Muscle layer of duodenum (tissue), 2 donors: ENCODE data around the gene DPF3.

Experiments used
- H3K27ac ChIP-seq: one replicate; pipeline ENCODE4 v1.7.0; 2013; ENCODE audit warnings: mild to moderate bottlenecking, low read length
- H3K27me3 ChIP-seq: one replicate; pipeline ENCODE4 v1.7.0; 2013; ENCODE audit warnings: low read depth, mild to moderate bottlenecking, control low read depth, low read length
- H3K36me3 ChIP-seq, 2 donors: one replicate each; pipeline ENCODE4 v1.7.0; 2013; ENCODE audit warnings: low read length in 2 of 2, control low read depth in 1 of 2, mild to moderate bottlenecking in 1 of 2; ENCODE audit not compliant: insufficient read depth in 2 of 2, control insufficient read depth in 1 of 2
- H3K4me1 ChIP-seq, 2 donors: one replicate each; pipeline ENCODE4 v1.7.0; 2013; ENCODE audit warnings: low read length in 2 of 2, mild to moderate bottlenecking in 2 of 2, control low read depth in 1 of 2, moderate library complexity in 1 of 2; ENCODE audit not compliant: insufficient read depth in 2 of 2, control insufficient read depth in 1 of 2
- H3K4me3 ChIP-seq, 2 donors: one replicate each; pipeline ENCODE4 v1.7.0; 2013; ENCODE audit warnings: low read length in 2 of 2, low read depth in 1 of 2, mild to moderate bottlenecking in 1 of 2
- H3K9me3 ChIP-seq, 2 donors: one replicate each; pipeline ENCODE4 v1.7.0; 2013; ENCODE audit warnings: low read length in 2 of 2, control low read depth in 1 of 2, mild to moderate bottlenecking in 1 of 2; ENCODE audit not compliant: control insufficient read depth in 1 of 2
- donor health status: healthy.

Gene DPF3

DNA sequence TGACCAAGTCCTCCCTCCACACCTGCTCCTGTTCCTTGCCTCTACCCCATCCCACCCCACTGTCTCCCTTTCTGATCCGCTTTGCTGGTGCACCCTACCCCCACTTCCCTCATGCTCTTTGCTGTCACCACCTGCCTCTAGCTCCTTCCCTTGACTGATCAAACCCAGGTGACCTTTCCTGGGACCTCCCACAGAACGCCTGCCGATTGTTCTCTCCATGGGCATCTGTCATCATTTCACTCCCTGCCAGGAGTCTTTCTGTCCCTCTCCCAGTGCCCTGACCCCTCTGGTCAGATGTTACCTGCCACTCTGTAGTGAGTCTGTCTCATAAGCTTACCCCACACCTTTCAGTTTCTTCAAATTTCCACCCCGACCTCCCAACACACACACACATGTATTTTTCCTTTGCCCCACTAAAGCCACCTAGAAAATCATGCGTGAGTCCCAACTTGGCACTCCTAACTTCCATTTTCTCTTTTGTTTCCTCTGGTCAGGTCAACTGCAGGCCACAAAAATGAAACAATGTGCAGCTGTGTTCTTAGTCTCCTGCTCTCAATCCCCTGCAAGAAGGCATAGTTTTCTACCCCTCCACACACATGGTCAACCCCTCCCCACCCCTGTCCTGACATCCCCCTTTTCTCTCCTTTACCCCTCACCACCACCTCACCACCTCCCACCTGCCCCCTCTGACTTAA, 229.8 kb downstream of the DPF3 start:
- Histone ChIP-seq H3K27me3 (no peaks in the 10 kb centered on the region), H3K36me3 (no peaks in the 10 kb centered on the region), H3K4me3 (no peak overlapping the region), H3K27ac (no peak overlapping the region), H3K4me1 (no peaks in the 10 kb centered on the region), H3K9me3 (no peaks in the 10 kb centered on the region)

DNA sequence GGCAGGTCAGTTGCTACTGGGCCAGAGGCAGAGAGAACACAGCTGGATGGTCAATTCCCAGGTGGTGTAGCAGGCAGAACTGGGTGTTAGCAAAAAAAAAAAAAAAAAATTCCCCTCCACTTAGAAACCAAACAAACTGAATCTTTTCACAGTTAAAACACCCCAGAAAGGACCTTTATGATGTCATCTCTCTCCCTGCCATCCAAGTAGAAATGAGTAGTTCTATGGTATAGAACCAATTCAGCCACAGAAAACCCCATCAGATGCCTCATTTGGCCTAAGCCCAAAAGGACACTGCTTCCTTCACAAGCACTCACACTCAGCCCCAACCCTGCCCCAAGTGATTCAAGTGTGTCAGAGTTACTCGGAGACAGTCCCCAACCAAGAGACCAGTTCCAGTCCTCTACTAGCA, 230.8 kb downstream of the DPF3 start:
- no peak overlapping the region for H3K4me3 ChIP-seq
- no peak overlapping the region for H3K27ac ChIP-seq
- no peaks in the 10 kb centered on the region for H3K36me3 ChIP-seq
- H3K9me3 ChIP-seq, result no peaks in the 10 kb centered on the region
- no peaks in the 10 kb centered on the region for H3K27me3 ChIP-seq
- H3K4me1 ChIP-seq, result no peaks in the 10 kb centered on the region

DNA sequence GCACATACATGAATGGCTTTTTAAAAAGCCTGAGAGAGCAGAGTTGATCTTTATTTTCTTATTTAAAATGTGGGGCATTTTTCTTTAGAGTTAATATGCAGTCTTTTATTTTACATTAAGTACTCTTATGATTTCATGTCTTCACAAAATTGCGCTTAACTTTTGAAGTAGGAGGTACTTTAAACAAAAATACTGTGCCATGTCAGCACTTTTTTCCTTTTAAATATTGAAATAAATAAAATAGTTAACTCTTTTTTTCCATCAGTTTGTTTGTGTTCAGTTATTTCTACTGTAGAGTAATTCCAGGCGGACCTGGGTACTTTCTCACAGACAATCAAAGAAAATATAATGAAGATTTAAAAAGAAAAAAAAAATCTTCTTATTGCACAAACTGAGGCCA, 231.7 kb downstream of the DPF3 start:
- no peaks in the 10 kb centered on the region for H3K27me3 ChIP-seq
- no peak overlapping the region for H3K4me3 ChIP-seq
- no peaks in the 10 kb centered on the region for H3K9me3 ChIP-seq
- H3K4me1 ChIP-seq, result no peaks in the 10 kb centered on the region
- H3K36me3 ChIP-seq, result no peaks in the 10 kb centered on the region
- H3K27ac ChIP-seq, result no peak overlapping the region

DNA sequence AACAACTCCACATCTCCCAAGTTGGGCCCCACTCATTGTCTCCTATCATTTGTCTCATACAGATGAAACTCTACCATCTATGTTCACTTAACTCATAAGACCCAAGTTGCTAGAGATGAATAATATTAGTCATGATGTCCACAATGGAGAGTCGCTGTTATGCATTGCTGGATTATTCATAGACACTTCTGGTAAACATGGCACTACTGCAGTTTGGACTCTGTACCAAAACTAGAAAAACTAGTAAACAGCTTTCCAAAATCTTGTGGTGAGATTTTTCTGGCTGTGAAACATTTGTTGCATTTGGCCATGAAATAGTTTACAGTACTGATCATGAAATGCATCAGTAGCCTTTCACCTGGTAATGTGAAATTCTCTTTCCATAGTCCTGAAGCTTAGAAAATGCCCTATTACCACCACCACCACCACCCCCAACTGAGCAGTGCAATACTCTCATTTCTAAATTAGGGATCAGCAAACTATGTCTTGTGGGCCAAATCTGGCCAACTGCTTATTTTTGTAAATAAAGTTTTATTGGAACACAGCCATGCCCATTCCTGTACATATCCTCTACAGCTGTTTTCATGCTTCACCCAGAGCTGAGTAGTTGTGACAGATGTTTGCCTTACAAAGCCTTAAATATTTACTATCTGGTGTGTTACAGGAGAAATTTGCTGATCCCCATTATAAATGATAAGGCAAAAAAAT, 236.5 kb downstream of the DPF3 start:
- Histone ChIP-seq H3K4me1 (no peaks in the 10 kb centered on the region), H3K36me3 (no peaks in the 10 kb centered on the region), H3K9me3 (no peaks in the 10 kb centered on the region), H3K27me3 (no peaks in the 10 kb centered on the region), H3K4me3 (no peak overlapping the region), H3K27ac (no peak overlapping the region)

DNA sequence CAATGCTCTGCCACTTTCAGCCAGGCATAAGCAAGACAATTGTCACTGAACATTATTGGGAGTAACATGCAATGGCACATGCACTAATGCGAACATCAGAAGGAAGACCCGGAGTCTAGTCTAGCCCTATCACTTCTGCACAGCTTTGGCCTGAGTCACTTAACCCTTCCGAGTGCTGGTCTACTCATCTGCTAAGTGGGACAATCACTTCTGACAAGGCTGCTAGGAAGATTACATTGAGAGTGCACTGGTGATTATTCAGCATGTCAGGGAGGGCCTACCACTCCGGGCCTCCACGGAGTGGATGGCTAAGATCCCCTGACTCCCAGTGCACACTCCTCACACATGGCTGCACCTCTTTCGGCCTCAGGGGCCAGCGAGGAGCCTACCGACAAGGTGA, 240.9 kb downstream of the DPF3 start:
- Histone ChIP-seq H3K4me3 (no peak overlapping the region), H3K36me3 (no peaks in the 10 kb centered on the region), H3K27ac (no peak overlapping the region), H3K27me3 (no peaks in the 10 kb centered on the region), H3K4me1 (no peaks in the 10 kb centered on the region), H3K9me3 (no peaks in the 10 kb centered on the region)

DNA sequence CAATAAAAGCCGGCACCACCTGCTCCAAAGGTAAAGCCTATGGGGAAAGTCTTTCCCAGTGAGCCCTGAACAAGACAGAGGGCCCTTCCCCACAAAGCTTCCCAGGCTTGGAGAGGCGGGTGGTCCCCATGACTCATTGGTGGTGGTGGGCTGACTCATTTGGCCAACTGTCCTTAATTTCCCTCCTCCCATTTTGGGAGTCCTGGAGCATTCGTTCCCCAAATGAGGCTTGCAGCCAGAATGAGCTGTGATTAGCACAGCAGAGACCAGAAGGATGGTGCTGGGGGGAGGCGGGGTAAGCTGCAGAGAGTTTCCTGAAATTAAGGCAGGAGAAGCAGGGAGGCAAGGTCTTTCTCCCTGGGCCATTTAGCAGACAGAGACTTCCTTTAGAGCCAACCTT, 241.7 kb downstream of the DPF3 start:
- Histone ChIP-seq H3K4me1 (no peaks in the 10 kb centered on the region), H3K4me3 (no peak overlapping the region), H3K27me3 (no peaks in the 10 kb centered on the region), H3K27ac (no peak overlapping the region), H3K36me3 (no peaks in the 10 kb centered on the region), H3K9me3 (no peaks in the 10 kb centered on the region)

DNA sequence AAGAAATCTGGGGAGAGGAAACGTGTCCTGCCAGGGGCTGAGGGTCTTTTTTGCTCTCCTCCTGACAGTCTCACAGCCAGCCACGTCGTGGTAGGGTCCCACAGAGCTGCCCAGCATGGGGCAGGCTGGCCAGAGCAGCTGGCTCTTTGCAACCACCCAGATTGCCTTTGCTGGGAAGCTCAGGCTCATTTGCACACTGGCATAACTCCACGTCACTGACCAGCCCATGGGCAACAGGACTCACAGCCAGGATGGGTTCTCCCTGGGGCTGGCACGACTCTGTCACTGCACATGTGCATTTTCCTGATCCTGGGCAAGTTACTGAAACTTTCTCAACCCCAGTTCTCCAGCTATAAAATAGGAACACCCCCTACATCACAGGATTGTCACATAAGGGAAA, 242.2 kb downstream of the DPF3 start:
- no peaks in the 10 kb centered on the region for H3K9me3 ChIP-seq
- H3K4me1 ChIP-seq, result no peaks in the 10 kb centered on the region
- no peak overlapping the region for H3K27ac ChIP-seq
- H3K36me3 ChIP-seq, result no peaks in the 10 kb centered on the region
- no peaks in the 10 kb centered on the region for H3K27me3 ChIP-seq
- H3K4me3 ChIP-seq, result no peak overlapping the region

DNA sequence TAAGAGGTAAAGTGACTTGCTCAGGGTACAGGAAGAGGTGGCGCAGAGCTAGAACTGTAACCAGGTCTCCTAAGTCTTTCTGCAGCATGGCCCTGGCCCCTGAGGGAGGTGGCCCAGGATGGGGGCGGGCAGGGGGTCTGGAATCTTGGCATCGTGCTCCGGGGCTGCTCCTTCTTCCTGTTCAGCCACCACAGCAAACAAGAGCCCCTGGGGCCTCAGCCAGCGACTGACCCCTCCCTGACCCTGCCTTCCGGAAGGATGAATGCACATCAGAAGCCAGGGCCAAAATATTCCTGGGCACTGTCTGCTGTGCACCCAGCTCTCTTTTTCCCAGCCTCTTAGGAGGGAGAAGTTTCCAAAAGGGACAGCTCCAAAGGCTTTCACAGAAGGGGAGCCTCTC, 242.8 kb downstream of the DPF3 start:
- H3K27ac ChIP-seq, result no peak overlapping the region
- H3K4me3 ChIP-seq, result no peak overlapping the region
- no peaks in the 10 kb centered on the region for H3K27me3 ChIP-seq
- H3K36me3 ChIP-seq, result no peaks in the 10 kb centered on the region
- H3K9me3 ChIP-seq, result no peaks in the 10 kb centered on the region
- no peaks in the 10 kb centered on the region for H3K4me1 ChIP-seq

DNA sequence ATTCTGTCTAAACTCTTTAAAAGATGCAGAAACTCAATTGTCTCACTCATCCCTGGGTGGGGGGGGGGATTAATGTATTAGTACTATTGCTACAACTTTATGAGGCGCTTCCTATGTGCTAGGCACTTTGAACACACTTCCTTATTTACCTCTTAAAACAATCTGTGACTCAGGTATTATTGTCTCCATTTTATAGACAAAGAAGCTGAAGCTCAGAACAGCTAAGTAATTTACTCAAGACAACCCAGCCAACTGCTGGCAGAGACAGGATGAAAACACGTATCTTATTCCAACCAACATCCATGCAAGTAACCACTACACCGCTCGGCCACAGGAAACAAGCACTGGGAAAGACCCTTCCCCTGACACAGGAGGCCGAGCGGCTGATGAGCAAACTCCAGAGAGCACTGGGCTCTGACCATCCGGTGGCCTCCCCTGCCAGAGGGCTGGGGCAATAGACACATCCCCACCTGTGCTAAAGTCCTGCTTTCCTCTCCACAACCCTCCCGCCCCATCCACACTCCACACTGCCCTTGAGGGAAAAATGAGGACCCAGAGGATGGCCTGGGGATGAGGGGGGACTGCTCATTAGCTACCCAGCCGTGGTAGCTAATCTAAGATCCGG, 244.2 kb downstream of the DPF3 start:
- Histone ChIP-seq H3K27ac (no peak overlapping the region), H3K4me3 (no peak overlapping the region), H3K4me1 (no peaks in the 10 kb centered on the region), H3K36me3 (no peaks in the 10 kb centered on the region), H3K27me3 (no peaks in the 10 kb centered on the region), H3K9me3 (no peaks in the 10 kb centered on the region)

DNA sequence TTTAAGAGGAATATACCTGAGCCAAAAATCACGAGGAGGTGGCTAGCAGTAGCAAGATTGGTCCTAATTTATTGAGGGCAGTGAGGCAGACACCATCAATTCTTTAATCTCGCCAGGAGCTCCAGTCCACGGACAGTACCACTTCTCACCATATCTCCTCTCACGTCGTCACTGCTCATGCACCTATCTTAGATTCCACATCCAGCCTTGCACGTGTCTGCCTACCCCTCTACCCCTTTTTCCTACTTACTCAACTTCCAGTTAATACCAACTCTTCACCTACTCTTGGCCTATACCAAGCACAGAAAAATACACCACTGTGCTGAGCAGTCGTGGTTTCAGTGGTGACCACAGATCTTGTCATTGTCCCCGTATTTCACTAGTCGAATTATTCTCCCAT, 246.1 kb downstream of the DPF3 start:
- H3K27ac ChIP-seq, result no peak overlapping the region
- no peaks in the 10 kb centered on the region for H3K27me3 ChIP-seq
- H3K36me3 ChIP-seq, result no peaks in the 10 kb centered on the region
- no peak overlapping the region for H3K4me3 ChIP-seq
- H3K4me1 ChIP-seq, result no peaks in the 10 kb centered on the region
- no peaks in the 10 kb centered on the region for H3K9me3 ChIP-seq

DNA sequence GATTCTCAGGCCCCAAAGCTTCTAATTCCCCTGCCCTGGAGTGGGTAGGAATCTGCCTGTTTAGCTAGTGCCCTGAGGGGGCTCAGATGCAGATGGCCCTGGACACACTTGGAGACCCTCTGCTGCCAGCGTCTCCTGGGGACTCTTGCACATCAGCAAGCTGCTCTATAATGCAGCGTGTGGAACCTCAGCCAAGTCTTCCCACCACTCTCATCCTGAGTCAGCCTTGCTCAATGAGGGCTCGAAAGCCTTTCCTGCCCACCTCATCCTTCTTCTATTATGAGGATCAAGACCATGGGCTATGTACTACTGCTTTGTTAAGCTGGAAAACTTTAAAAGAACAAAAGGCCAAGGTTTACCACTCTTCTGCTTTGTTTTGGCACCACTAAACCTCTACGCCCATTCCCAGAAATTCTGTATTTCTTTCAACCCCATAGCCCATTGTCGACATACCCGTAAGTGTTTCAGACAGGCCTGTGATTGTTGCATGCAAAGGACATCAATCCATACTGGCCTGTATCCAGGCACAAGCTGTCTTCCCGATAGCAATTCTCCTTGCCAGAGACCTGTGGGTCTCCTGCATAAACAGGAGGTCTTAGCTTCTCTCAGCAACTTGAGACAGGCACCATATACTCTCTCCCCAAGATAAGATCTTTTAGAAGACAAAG, 246.9 kb downstream of the DPF3 start:
- no peaks in the 10 kb centered on the region for H3K36me3 ChIP-seq
- H3K4me1 ChIP-seq, result no peaks in the 10 kb centered on the region
- no peaks in the 10 kb centered on the region for H3K27me3 ChIP-seq
- H3K27ac ChIP-seq, result no peak overlapping the region
- H3K9me3 ChIP-seq, result peaks cover 0 to 2% of the 10 kb centered on the region in 2 donors
- no peak overlapping the region for H3K4me3 ChIP-seq
